MCF 10A (cell line): ENCODE results near the gene ELMO1. TPM values are rescaled to one million over a fixed set of nuclear protein-coding genes. Genes with fewer than 3 reads are reported as not detected.

Experiments used
- BruUV-seq: library from RNA; stranded (reverse); fragments of 400-500 nt; replicated peaks from 2 replicates; lab custom pipeline; 2021; lab: Mats Ljungman, UMichigan
- CTCF ChIA-PET: fragments of 300-600 bp; sonication (Branson Sonifier 250); formaldehyde crosslinking; extraction: SDS; loops from one replicate; lab custom pipeline; 2021; ENCODE audit warnings: antibody characterized with exemption, inconsistent platforms; lab: Yijun Ruan, JAX
- POLR2A ChIA-PET: fragments of 300-600, 350-650 bp; sonication (Branson Sonifier 250); formaldehyde crosslinking; extraction: SDS; loops from one replicate; lab custom pipeline; 2020; ENCODE audit warnings: antibody characterized with exemption, inconsistent platforms; lab: Yijun Ruan, JAX
- DNase-seq: peaks from one replicate; pipeline ENCODE4 v3.0.0-alpha.2; 2018; ENCODE audit not compliant: unreplicated experiment
- H3K27ac Mint-ChIP-seq: one replicate; pipeline ENCODE4 v1.8.0; 2022; ENCODE audit warnings: mild to moderate bottlenecking, low read depth, mixed read lengths; ENCODE audit not compliant: unreplicated experiment
- H3K27me3 Mint-ChIP-seq: one replicate; pipeline ENCODE4 v1.8.0; 2022; ENCODE audit warnings: mixed read lengths; ENCODE audit not compliant: insufficient read depth, unreplicated experiment
- H3K36me3 Mint-ChIP-seq: one replicate; pipeline ENCODE4 v1.8.0; 2022; ENCODE audit warnings: mild to moderate bottlenecking, moderate library complexity, mixed read lengths; ENCODE audit not compliant: insufficient read depth, unreplicated experiment
- H3K4me1 Mint-ChIP-seq: one replicate; pipeline ENCODE4 v1.8.0; 2022; ENCODE audit warnings: mixed read lengths; ENCODE audit not compliant: insufficient read depth, unreplicated experiment
- H3K4me3 Mint-ChIP-seq: one replicate; pipeline ENCODE4 v1.8.0; 2022; ENCODE audit warnings: mild to moderate bottlenecking, moderate library complexity, mixed read lengths; ENCODE audit not compliant: unreplicated experiment
- H3K9me3 Mint-ChIP-seq: one replicate; pipeline ENCODE4 v1.8.0; 2022; ENCODE audit warnings: mixed read lengths; ENCODE audit not compliant: unreplicated experiment
- CTCF ChIP-seq: fragments of 200-600 bp; IDR thresholded peaks from one replicate; pipeline ENCODE4 v1.8.0; 2022; ENCODE audit warnings: antibody characterized with exemption, mild to moderate bottlenecking; ENCODE audit not compliant: unreplicated experiment
- intact Hi-C: fragments of 100-400 bp; cut with micrococcal nuclease; formaldehyde crosslinking; loops from 2 replicates; pipeline ENCODE4 v1.14.1; 2022
- total RNA-seq: library from RNA; stranded (reverse); gene quantifications from 2 replicates; pipeline ENCODE4 v1.2.3, GENCODE V29; 2022

Gene ELMO1
- total RNA-seq, 1 experiment from 2014 or later, result 0.30 TPM

GRCh38 chr7:37391791-37392672, 56.6 kb downstream of the ELMO1 start:
- ChIA-PET CTCF (interaction anchor here (0.6 to 0.7 kb wide), 5 partner anchors 13 to 463 kb away, joined by 3 to 4 read pairs (median 3); no protein-coding TSS in a partner anchor), POLR2A (no interaction called here)
- no peaks in the 10 kb centered on the region for H3K4me1 Mint-ChIP-seq
- H3K36me3 Mint-ChIP-seq, result no peaks in the 10 kb centered on the region
- H3K27me3 Mint-ChIP-seq, result no peaks in the 10 kb centered on the region
- no peak overlapping the region for H3K27ac Mint-ChIP-seq
- H3K4me3 Mint-ChIP-seq, result no peak overlapping the region
- no peak for TF ChIP-seq CTCF
- DNase-seq, result no peak
- H3K9me3 Mint-ChIP-seq, result no peaks in the 10 kb centered on the region
- intact Hi-C loops, result no loop called here
- no TSS peak for BruUV-seq

GRCh38 chr7:37390114-37390513, 58.5 kb downstream of the ELMO1 start:
- no peaks in the 10 kb centered on the region for H3K27me3 Mint-ChIP-seq
- H3K27ac Mint-ChIP-seq, result no peak overlapping the region
- DNase-seq, result no peak
- intact Hi-C loops, result no loop called here
- TF ChIP-seq CTCF, result no peak
- no peak overlapping the region for H3K4me3 Mint-ChIP-seq
- BruUV-seq, result no TSS peak
- H3K36me3 Mint-ChIP-seq, result no peaks in the 10 kb centered on the region
- POLR2A ChIA-PET, result interaction anchor here (0.6 kb wide), 1 partner anchor 27 kb away, joined by 4 read pairs; no protein-coding TSS in a partner anchor
- CTCF ChIA-PET, result no interaction called here
- no peaks in the 10 kb centered on the region for H3K9me3 Mint-ChIP-seq
- no peaks in the 10 kb centered on the region for H3K4me1 Mint-ChIP-seq

- CTCF ChIA-PET, result no interaction called here
Observed at GRCh38 chr7:37388811-37389210, 59.9 kb downstream of the ELMO1 start.

More at GRCh38 chr7:37388811-37389210, 59.9 kb downstream of the ELMO1 start:
- Mint-ChIP-seq H3K4me1 (no peaks in the 10 kb centered on the region), H3K27me3 (no peaks in the 10 kb centered on the region), H3K4me3 (no peak overlapping the region), H3K36me3 (no peaks in the 10 kb centered on the region), H3K9me3 (no peaks in the 10 kb centered on the region), H3K27ac (no peak overlapping the region)
- DNase-seq, result no peak
- intact Hi-C loops, result no loop called here
- BruUV-seq, result no TSS peak
- POLR2A ChIA-PET, result no interaction called here
- no peak for TF ChIP-seq CTCF
